ENCODE data around the gene METTL24.

DNA sequence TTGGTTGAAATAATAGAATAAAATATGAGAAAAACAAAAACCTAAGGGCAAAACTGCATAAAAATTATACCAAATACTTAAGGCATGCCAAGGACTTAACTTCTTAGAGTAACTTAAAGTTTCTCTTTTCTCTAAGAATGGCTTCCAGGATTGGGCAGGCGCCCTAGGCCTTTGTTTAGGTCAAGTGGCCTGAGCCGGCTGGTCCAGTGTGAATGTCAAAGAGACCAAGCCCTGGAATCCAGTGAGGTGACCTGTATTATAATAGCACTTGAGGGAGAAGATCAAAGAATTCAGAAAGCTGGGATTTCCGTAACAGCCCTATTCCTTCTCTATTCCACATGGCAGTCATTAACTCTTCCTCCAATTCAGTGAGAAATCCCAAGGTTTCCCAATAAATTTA, 6.6 kb downstream of the METTL24 start:
- TF ChIP-seq, protein P1, sequence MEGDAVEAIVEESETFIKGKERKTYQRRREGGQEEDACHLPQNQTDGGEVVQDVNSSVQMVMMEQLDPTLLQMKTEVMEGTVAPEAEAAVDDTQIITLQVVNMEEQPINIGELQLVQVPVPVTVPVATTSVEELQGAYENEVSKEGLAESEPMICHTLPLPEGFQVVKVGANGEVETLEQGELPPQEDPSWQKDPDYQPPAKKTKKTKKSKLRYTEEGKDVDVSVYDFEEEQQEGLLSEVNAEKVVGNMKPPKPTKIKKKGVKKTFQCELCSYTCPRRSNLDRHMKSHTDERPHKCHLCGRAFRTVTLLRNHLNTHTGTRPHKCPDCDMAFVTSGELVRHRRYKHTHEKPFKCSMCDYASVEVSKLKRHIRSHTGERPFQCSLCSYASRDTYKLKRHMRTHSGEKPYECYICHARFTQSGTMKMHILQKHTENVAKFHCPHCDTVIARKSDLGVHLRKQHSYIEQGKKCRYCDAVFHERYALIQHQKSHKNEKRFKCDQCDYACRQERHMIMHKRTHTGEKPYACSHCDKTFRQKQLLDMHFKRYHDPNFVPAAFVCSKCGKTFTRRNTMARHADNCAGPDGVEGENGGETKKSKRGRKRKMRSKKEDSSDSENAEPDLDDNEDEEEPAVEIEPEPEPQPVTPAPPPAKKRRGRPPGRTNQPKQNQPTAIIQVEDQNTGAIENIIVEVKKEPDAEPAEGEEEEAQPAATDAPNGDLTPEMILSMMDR (conservative IDR thresholded peaks at IDR 0.05 in 1 of 2, IDR thresholded peaks at IDR 0.05 in 1 of 2; ENCODE audit: low read depth in 1 of 2, low read length in 2 of 2), result no peak
- no peak for TF ChIP-seq EZH2 (IDR thresholded peaks at IDR 0.05; ENCODE audit: low read length, missing control alignments)

Data from fibroblast of lung (primary cell).